Esophagus muscularis mucosa (tissue), 3 donors: ENCODE measurements around the gene EBF4.

Experiments
- CTCF ChIP-seq, 3 experiments: fragments of 200-600 bp in 2 of 3; fragments of 450-650 bp in 1 of 3; sonication (generic) in 2 of 3; IDR thresholded peaks; one replicate each; pipeline ENCODE4 v1.5.1; 2017 to 2019; ENCODE audit warnings: antibody characterized with exemption in 3 of 3, mild to moderate bottlenecking in 2 of 3, moderate library complexity in 1 of 3
- POLR2A ChIP-seq: fragments of 450-650 bp; IDR thresholded peaks from one replicate; pipeline ENCODE4 v1.6.1; 2017; ENCODE audit warnings: antibody characterized with exemption, moderate library complexity, mild to moderate bottlenecking, low read depth

- TF ChIP-seq CTCF (IDR thresholded peaks at IDR 0.05) (no peak), POLR2A (no peak)
Measured at GRCh38 chr20:2698912-2699311, 6.3 kb downstream of the EBF4 start.
